DOHH2 (cell line): ENCODE results near the gene MED23.

Experiments used
- EZH2phosphoT487 ChIP-seq: fragments of 200-600 bp; sonication (generic); IDR thresholded peaks from 2 replicates; pipeline ENCODE4 v1.6.1; 2017; ENCODE audit warnings: borderline replicate concordance, mild to moderate bottlenecking, antibody characterized with exemption, low read length, moderate library complexity, mixed read lengths
- TF ChIP-seq, protein P1 (sequence below): fragments of 200-600 bp; sonication (generic); IDR thresholded peaks from one replicate; pipeline ENCODE4 v1.5.1; 2014; ENCODE audit warnings: antibody characterized with exemption, mild to moderate bottlenecking, low read depth, low read length; ENCODE audit not compliant: poor library complexity, severe bottlenecking

DNA sequence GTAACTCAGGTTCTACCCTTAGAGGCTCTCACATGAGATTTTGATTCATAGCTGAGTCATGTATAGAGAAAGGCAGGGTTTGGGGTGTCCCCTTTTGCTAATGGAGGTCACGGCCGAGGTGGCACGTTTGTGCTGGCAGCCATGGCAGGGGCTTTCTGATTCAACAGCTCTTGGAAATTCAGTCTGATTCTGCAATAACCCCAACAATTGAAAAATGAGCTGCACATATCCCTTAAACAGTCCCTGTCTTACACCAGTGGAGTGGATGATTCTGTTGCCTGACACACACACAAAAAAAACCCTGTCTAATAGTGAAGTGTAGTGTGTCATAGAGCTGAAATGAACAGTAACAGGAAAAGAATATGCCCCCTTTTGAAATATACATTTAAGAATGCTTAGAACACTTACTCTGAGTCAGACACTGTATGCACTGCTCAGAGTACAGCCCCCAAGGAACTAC is 95.4 kb downstream of the MED23 start:
- TF ChIP-seq, protein P1, sequence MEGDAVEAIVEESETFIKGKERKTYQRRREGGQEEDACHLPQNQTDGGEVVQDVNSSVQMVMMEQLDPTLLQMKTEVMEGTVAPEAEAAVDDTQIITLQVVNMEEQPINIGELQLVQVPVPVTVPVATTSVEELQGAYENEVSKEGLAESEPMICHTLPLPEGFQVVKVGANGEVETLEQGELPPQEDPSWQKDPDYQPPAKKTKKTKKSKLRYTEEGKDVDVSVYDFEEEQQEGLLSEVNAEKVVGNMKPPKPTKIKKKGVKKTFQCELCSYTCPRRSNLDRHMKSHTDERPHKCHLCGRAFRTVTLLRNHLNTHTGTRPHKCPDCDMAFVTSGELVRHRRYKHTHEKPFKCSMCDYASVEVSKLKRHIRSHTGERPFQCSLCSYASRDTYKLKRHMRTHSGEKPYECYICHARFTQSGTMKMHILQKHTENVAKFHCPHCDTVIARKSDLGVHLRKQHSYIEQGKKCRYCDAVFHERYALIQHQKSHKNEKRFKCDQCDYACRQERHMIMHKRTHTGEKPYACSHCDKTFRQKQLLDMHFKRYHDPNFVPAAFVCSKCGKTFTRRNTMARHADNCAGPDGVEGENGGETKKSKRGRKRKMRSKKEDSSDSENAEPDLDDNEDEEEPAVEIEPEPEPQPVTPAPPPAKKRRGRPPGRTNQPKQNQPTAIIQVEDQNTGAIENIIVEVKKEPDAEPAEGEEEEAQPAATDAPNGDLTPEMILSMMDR, result no peak
- TF ChIP-seq EZH2phosphoT487, result no peak
